ENCODE measurements around the gene ARMC12. TPM values are rescaled to one million over a fixed set of nuclear protein-coding genes. Genes with fewer than 3 reads are reported as not detected.

The ARMC12 gene
- polyA plus RNA-seq, 1 donor (not counting 4 experiments of a cell fraction or from before 2014, with no cell fraction given) = 0.54 TPM

GRCh38 chr6:35747877-35748276 is 11.0 kb downstream of the ARMC12 start:
- no peaks in the 10 kb centered on the region for H3K36me3 ChIP-seq (ENCODE audit: control insufficient read depth in 2 of 2, extremely low read depth in 1 of 2, insufficient read depth in 2 of 2, low read length in 2 of 2)
- no peak for TF ChIP-seq EZH2 (IDR thresholded peaks at IDR 0.05; ENCODE audit: low read length)
- no peak for TF ChIP-seq CTCF (optimal IDR thresholded peaks at IDR 0.05 in 1 of 3, IDR thresholded peaks at IDR 0.05 in 1 of 3, conservative IDR thresholded peaks at IDR 0.05 in 1 of 3; ENCODE audit: extremely low read depth in 1 of 3, insufficient read depth in 2 of 3, low read length in 3 of 3)
- H3K27ac ChIP-seq (ENCODE audit: control insufficient read depth, insufficient read depth, low read length) = no peak overlapping the region
- H3K79me2 ChIP-seq (ENCODE audit: control insufficient read depth, insufficient read depth, low read length) = no peaks in the 10 kb centered on the region
- dilution Hi-C loops (cut with MboI; ENCODE audit: extremely low pct_ligation_motif_present, low sequenced_read_pairs) = loop anchor here (25.0 kb wide), 1 partner anchor 186 kb away; no protein-coding TSS in a partner anchor
- H3K27me3 ChIP-seq (ENCODE audit: control insufficient read depth, extremely low read depth, insufficient read depth, low read length) = no peaks in the 10 kb centered on the region
- no peaks in the 10 kb centered on the region for H3K9me1 ChIP-seq (ENCODE audit: control insufficient read depth, extremely low read depth, insufficient read depth, low read length)
- H3K4me1 ChIP-seq (ENCODE audit: control insufficient read depth, extremely low read depth, insufficient read depth, low read length) = no peaks in the 10 kb centered on the region
- no peak overlapping the region for H3K4me3 ChIP-seq (ENCODE audit: control insufficient read depth in 2 of 3, extremely low read depth in 1 of 3, insufficient read depth in 2 of 3, low read depth in 1 of 3, low read length in 3 of 3)
- H3K9me3 ChIP-seq (ENCODE audit: control insufficient read depth, low read depth, low read length) = no peaks in the 10 kb centered on the region
- FAIRE-seq (no peak), DNase-seq (ENCODE audit: low read depth, low spot score) (no peak)
- H3K4me2 ChIP-seq (ENCODE audit: control insufficient read depth, extremely low read depth, insufficient read depth, low read depth, low read length) = no peak overlapping the region
- H3K9ac ChIP-seq (ENCODE audit: control insufficient read depth, extremely low read depth, insufficient read depth, low read length) = no peak overlapping the region
- H4K20me1 ChIP-seq (ENCODE audit: control insufficient read depth, extremely low read depth, insufficient read depth, low read length) = no peaks in the 10 kb centered on the region
- no peak overlapping the region for H2AFZ ChIP-seq (ENCODE audit: control insufficient read depth, low read length)

GRCh38 chr6:35750557-35750956 is 13.7 kb downstream of the ARMC12 start:
- no peaks in the 10 kb centered on the region for H3K9me3 ChIP-seq (ENCODE audit: control insufficient read depth, low read depth, low read length)
- H3K4me2 ChIP-seq (ENCODE audit: control insufficient read depth, extremely low read depth, insufficient read depth, low read depth, low read length) = no peak overlapping the region
- no peaks in the 10 kb centered on the region for H3K79me2 ChIP-seq (ENCODE audit: control insufficient read depth, insufficient read depth, low read length)
- TF ChIP-seq EZH2 (IDR thresholded peaks at IDR 0.05; ENCODE audit: low read length) (no peak), CTCF (optimal IDR thresholded peaks at IDR 0.05 in 1 of 3, IDR thresholded peaks at IDR 0.05 in 1 of 3, conservative IDR thresholded peaks at IDR 0.05 in 1 of 3; ENCODE audit: extremely low read depth in 1 of 3, insufficient read depth in 2 of 3, low read length in 3 of 3) (no peak)
- H3K27ac ChIP-seq (ENCODE audit: control insufficient read depth, insufficient read depth, low read length) = no peak overlapping the region
- H4K20me1 ChIP-seq (ENCODE audit: control insufficient read depth, extremely low read depth, insufficient read depth, low read length) = no peaks in the 10 kb centered on the region
- H2AFZ ChIP-seq (ENCODE audit: control insufficient read depth, low read length) = no peak overlapping the region
- H3K4me3 ChIP-seq (ENCODE audit: control insufficient read depth in 2 of 3, extremely low read depth in 1 of 3, insufficient read depth in 2 of 3, low read depth in 1 of 3, low read length in 3 of 3) = no peak overlapping the region
- no peak overlapping the region for H3K9ac ChIP-seq (ENCODE audit: control insufficient read depth, extremely low read depth, insufficient read depth, low read length)
- no peak for DNase-seq (ENCODE audit: low read depth, low spot score)
- no peaks in the 10 kb centered on the region for H3K4me1 ChIP-seq (ENCODE audit: control insufficient read depth, extremely low read depth, insufficient read depth, low read length)
- no peaks in the 10 kb centered on the region for H3K9me1 ChIP-seq (ENCODE audit: control insufficient read depth, extremely low read depth, insufficient read depth, low read length)
- no peak for FAIRE-seq
- dilution Hi-C loops (cut with MboI; ENCODE audit: extremely low pct_ligation_motif_present, low sequenced_read_pairs) = no loop called here
- H3K36me3 ChIP-seq (ENCODE audit: control insufficient read depth in 2 of 2, extremely low read depth in 1 of 2, insufficient read depth in 2 of 2, low read length in 2 of 2) = no peaks in the 10 kb centered on the region
- no peaks in the 10 kb centered on the region for H3K27me3 ChIP-seq (ENCODE audit: control insufficient read depth, extremely low read depth, insufficient read depth, low read length)
